Adipocyte (in vitro differentiated cells): Measurements from ENCODE around the gene ZIC4.

Experiments used
- DNase-seq: peaks from one replicate; pipeline ENCODE4 v3.0.0-alpha.2; 2015; ENCODE audit warnings: low read depth
- H3K27me3 ChIP-seq: replicated peaks from 2 replicates; pipeline ENCODE4 v1.7.0; 2013; ENCODE audit warnings: mild to moderate bottlenecking, low read length, moderate library complexity; ENCODE audit not compliant: control insufficient read depth, insufficient read depth
- H3K36me3 ChIP-seq: 2 replicates; pipeline ENCODE4 v1.7.0; 2013; ENCODE audit warnings: low read length, mild to moderate bottlenecking, moderate library complexity; ENCODE audit not compliant: control insufficient read depth, insufficient read depth, severe bottlenecking
- H3K4me1 ChIP-seq: 2 replicates; pipeline ENCODE4 v1.7.0; 2013; ENCODE audit warnings: mild to moderate bottlenecking, low read length, moderate library complexity; ENCODE audit not compliant: control insufficient read depth, insufficient read depth
- H3K4me3 ChIP-seq: 2 replicates; pipeline ENCODE4 v1.7.0; 2013; ENCODE audit warnings: mild to moderate bottlenecking, low read length, moderate library complexity
- H3K9ac ChIP-seq: 2 replicates; pipeline ENCODE4 v1.7.0; 2013; ENCODE audit warnings: mild to moderate bottlenecking, low read length, moderate library complexity
- H3K9me3 ChIP-seq: 2 replicates; pipeline ENCODE4 v1.7.0; 2013; ENCODE audit warnings: mild to moderate bottlenecking, low read length, moderate library complexity; ENCODE audit not compliant: control insufficient read depth

ZIC4 gene

GRCh38 chr3:147403511-147403910, 2.8 kb downstream of the ZIC4 start:
- Histone ChIP-seq H3K9me3 (peaks cover 28% of the 10 kb centered on the region), H3K4me3 (no peak overlapping the region), H3K27me3 (peaks cover 91% of the 10 kb centered on the region), H3K4me1 (no peaks in the 10 kb centered on the region), H3K36me3 (no peaks in the 10 kb centered on the region), H3K9ac (no peak overlapping the region)
- DNase-seq: no peak

- H3K9ac ChIP-seq: no peak overlapping the region
- H3K4me3 ChIP-seq: no peak overlapping the region
- H3K27me3 ChIP-seq: peaks cover 91% of the 10 kb centered on the region
- H3K36me3 ChIP-seq: no peaks in the 10 kb centered on the region
- H3K4me1 ChIP-seq: no peaks in the 10 kb centered on the region
- no peak for DNase-seq
- H3K9me3 ChIP-seq: peaks cover 15% of the 10 kb centered on the region
Observed at GRCh38 chr3:147402159-147402558, 4.2 kb downstream of the ZIC4 start.

GRCh38 chr3:147401421-147401820, 4.9 kb downstream of the ZIC4 start:
- H3K4me3 ChIP-seq: no peak overlapping the region
- peaks cover 88% of the 10 kb centered on the region for H3K27me3 ChIP-seq
- no peak overlapping the region for H3K9ac ChIP-seq
- H3K9me3 ChIP-seq: peaks cover 9% of the 10 kb centered on the region
- no peaks in the 10 kb centered on the region for H3K36me3 ChIP-seq
- DNase-seq: no peak
- no peaks in the 10 kb centered on the region for H3K4me1 ChIP-seq

- peaks cover 9% of the 10 kb centered on the region for H3K9me3 ChIP-seq
- H3K9ac ChIP-seq: no peak overlapping the region
- H3K36me3 ChIP-seq: no peaks in the 10 kb centered on the region
- DNase-seq: no peak
- H3K27me3 ChIP-seq: peaks cover 87% of the 10 kb centered on the region
- no peak overlapping the region for H3K4me3 ChIP-seq
- no peaks in the 10 kb centered on the region for H3K4me1 ChIP-seq
Observed at GRCh38 chr3:147400999-147401398, 5.3 kb downstream of the ZIC4 start.

- no peaks in the 10 kb centered on the region for H3K36me3 ChIP-seq
- peaks cover 9% of the 10 kb centered on the region for H3K9me3 ChIP-seq
- H3K9ac ChIP-seq: no peak overlapping the region
- H3K4me1 ChIP-seq: no peaks in the 10 kb centered on the region
- peaks cover 87% of the 10 kb centered on the region for H3K27me3 ChIP-seq
- DNase-seq: no peak
- H3K4me3 ChIP-seq: no peak overlapping the region
Observed at GRCh38 chr3:147400111-147400510, 6.2 kb downstream of the ZIC4 start.

- H3K4me1 ChIP-seq: no peaks in the 10 kb centered on the region
- H3K9me3 ChIP-seq: peaks cover 9% of the 10 kb centered on the region
- H3K36me3 ChIP-seq: no peaks in the 10 kb centered on the region
- no peak for DNase-seq
- no peak overlapping the region for H3K9ac ChIP-seq
- peaks cover 88% of the 10 kb centered on the region for H3K27me3 ChIP-seq
- no peak overlapping the region for H3K4me3 ChIP-seq
Observed at GRCh38 chr3:147398813-147399534, 7.4 kb downstream of the ZIC4 start.

GRCh38 chr3:147397875-147398812, 8.2 kb downstream of the ZIC4 start:
- Histone ChIP-seq H3K9ac (no peak overlapping the region), H3K36me3 (no peaks in the 10 kb centered on the region), H3K9me3 (peaks cover 9% of the 10 kb centered on the region), H3K4me1 (no peaks in the 10 kb centered on the region), H3K4me3 (no peak overlapping the region), H3K27me3 (peaks cover 87% of the 10 kb centered on the region)
- no peak for DNase-seq

GRCh38 chr3:147397155-147397874, 9.0 kb downstream of the ZIC4 start:
- Histone ChIP-seq H3K4me3 (no peak overlapping the region), H3K4me1 (peaks cover 5% of the 10 kb centered on the region), H3K9ac (no peak overlapping the region), H3K27me3 (peaks cover 86% of the 10 kb centered on the region), H3K36me3 (no peaks in the 10 kb centered on the region), H3K9me3 (peaks cover 5% of the 10 kb centered on the region)
- DNase-seq: no peak

GRCh38 chr3:147396712-147397046, 9.7 kb downstream of the ZIC4 start:
- peaks cover 11% of the 10 kb centered on the region for H3K4me1 ChIP-seq
- no peak overlapping the region for H3K9ac ChIP-seq
- DNase-seq: no peak
- H3K27me3 ChIP-seq: peaks cover 80% of the 10 kb centered on the region
- H3K9me3 ChIP-seq: no peaks in the 10 kb centered on the region
- no peaks in the 10 kb centered on the region for H3K36me3 ChIP-seq
- no peak overlapping the region for H3K4me3 ChIP-seq

GRCh38 chr3:147395899-147396711, 10.2 kb downstream of the ZIC4 start:
- H3K4me1 ChIP-seq: peaks cover 11% of the 10 kb centered on the region
- H3K9me3 ChIP-seq: no peaks in the 10 kb centered on the region
- H3K36me3 ChIP-seq: no peaks in the 10 kb centered on the region
- no peak overlapping the region for H3K4me3 ChIP-seq
- DNase-seq: no peak
- no peak overlapping the region for H3K9ac ChIP-seq
- peaks cover 78% of the 10 kb centered on the region for H3K27me3 ChIP-seq
